ENCODE measurements around the gene CDC14C.
"Not testable (repeated sequence)": the region's sequence is repeated elsewhere in the genome, so short reads cannot be mapped to it uniquely, and the experiment has no call there.

Gene CDC14C

DNA sequence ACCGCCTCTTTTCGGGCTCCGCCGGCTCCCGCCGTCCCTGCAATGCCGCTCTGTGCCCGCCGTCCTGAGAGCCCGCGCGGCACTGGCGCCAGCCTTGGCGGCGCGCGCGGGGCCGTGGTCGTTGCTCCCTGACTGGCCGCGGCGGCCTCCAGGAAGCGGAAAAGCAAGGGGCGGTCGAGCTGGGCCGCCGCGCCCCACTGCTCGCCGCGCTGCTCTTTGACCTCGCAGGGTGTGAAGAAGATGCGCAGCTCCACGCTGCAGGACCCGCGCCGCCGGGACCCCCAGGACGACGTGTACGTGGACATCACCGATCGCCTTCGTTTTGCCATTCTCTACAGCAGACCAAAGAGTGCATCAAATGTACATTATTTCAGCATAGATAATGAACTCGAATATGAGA, at the start of gene CDC14C:
Gene CDC14C (plus strand): TSS at position 115 of the 400 bp plus-strand sequence. CDS start 126 bp downstream, at position 241.
- DNase-seq (ENCODE audit: low read depth in 1 of 2, low spot score in 1 of 2) = no peak

DNA sequence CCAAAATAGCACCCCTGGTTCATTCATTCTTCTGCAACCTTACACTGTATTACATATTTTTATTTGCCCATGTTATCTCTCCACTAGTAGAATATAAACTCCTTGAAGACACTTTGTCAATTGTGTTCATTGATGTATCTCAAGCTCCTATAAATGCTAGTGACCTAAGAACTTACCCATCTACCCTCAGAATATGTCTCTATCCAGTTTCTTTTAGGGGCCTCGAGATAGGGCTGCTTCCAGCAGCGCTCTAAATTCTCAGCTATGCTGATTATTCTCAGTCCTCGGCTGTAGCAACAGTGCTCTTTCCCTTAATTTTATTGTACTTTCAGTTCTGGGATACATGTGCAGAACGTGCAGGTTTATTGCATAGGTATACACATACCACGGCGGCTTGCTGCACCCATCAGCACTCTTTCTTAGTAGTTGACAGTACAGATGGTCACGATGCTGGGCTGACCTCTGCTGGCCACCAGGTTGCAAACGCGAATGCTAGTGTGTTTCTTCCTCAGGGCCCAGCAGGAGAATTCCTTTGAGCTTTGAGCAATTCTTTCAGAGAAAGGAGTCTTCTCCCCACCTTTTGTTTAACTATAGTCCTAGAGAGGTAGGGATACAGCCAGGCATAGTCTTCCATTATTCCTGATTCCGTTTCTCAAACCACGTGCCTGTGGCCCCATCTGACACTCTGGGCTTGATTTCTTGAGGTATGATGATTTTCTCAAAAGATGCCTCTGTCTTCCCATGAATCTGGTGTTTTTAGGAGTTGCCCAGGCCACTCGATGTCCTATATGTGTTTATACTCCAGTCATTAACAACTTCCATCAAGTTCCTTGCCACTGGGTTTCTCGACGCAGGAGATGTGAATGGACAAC, 49.1 kb upstream of the CDC14C start:
- DNase-seq (ENCODE audit: low read depth in 1 of 2, low spot score in 1 of 2) = no peak

DNA sequence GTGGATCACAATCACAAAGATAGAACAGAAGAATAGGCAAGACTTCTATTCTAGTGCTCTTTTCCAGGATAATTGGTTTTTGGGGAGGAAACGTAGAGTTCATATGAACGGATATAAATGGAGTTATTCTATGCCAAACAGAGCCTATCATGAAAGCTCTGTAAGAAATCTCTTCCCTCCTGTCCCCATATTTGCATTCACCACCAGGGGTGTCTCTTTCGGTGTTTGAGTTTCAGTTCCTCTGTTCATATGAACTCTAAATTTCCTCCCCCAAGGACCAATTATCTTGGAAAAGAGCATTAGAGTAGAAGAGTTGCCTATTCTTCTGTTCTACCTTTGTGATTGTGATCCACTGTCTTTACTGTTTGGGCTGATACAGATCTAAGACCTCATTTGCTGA, 48.3 kb upstream of the CDC14C start:
- no peak for DNase-seq (ENCODE audit: low read depth in 1 of 2, low spot score in 1 of 2)

DNA sequence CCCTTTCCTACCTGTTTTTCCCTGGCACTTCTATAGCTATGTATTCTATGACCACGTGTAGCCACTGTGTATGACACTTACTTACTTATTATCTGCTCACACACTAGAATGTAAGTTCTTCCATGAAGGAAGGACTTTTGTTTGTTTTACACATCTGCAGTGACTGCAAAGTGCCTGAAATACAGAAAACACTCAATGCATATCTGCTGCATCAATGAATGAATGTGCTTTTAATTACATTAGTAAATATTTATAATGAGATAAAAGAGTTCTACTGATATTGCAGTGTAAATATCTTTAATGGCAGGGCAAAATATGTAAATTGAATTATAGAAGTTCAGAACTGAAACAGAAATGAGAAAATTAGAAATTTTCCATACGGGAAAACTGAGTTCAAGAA, 43.5 kb upstream of the CDC14C start:
- DNase-seq (ENCODE audit: low read depth in 1 of 2, low spot score in 1 of 2) = no peak

DNA sequence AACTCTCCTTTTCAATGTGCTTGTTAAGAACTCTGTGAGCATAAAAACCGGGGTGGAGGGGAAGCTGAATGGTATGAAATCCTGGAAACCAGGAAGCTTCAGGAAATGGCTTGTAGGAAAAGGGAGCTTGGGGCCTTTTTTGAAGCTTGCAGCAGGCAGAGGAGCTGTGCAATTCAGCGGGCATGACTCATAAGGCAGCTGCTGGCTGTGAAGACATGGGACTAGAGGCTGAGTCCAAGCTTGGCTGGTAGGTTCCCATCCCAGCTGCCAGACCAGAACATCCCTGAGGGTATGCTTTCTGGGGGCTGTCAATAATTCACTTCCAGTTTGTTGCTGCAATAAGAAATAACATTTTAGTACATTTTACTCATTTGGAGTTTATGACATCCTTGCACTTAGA, 36.8 kb upstream of the CDC14C start:
- no peak for DNase-seq (ENCODE audit: low read depth in 1 of 2, low spot score in 1 of 2)

DNA sequence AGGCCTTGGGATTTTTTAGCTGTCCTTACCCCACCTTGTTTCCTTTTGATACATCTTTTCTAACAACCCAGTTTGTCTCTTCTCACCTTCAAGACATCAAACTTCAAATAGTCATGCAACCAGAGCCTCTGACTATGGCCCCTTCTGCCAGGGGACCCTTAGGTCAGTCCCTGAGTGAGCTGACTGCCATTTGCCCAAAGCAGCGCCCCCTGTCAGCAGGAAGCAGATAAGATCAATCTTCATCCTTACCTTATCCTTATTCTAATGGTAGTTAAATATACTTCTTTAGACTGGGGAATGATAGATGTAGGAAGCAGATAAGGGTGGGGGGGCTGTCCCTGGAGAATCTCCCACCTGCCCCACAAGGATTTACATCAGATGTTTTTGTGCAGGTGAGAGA, 29.8 kb upstream of the CDC14C start:
- DNase-seq (ENCODE audit: low read depth in 1 of 2, low spot score in 1 of 2) = no peak

DNA sequence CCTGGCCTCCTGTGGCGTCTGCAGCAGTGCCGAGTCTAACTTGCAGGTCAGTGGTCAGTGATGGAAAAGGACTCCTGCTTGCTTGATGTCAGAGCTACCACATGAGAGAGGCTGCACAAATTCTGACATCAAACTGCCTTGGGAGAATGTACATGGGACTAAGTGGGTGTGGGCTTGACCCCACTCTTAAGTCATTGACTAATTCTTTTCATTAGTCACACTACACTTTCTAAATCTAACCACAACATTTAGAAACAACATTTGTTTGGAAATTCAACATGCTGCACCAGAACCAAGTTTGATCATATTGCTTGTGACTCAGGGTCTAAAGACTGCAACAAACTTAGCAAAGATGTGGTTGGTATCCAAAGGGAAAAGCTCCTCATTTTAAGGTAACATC, 24.4 kb upstream of the CDC14C start:
- DNase-seq (ENCODE audit: low read depth in 1 of 2, low spot score in 1 of 2) = no peak

DNA sequence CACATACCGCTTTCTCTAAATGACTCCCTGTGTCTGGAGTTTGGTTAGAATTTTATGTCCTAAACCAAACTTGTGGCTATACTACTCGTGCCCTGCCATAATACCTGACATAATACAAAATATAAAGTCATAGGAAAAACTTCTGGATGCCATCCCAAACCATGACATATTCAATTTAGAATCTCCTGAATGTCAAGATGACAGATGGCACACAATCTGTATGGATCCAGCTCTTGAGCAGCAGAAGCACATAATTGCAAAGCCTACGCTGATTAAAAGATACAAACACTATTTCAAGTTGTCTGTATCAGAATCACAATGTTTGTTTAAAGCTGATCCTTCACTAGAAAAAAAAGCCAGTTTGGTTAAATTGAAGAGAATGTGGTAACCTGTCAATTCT, 22.4 kb upstream of the CDC14C start:
- DNase-seq (ENCODE audit: low read depth in 1 of 2, low spot score in 1 of 2) = no peak

DNA sequence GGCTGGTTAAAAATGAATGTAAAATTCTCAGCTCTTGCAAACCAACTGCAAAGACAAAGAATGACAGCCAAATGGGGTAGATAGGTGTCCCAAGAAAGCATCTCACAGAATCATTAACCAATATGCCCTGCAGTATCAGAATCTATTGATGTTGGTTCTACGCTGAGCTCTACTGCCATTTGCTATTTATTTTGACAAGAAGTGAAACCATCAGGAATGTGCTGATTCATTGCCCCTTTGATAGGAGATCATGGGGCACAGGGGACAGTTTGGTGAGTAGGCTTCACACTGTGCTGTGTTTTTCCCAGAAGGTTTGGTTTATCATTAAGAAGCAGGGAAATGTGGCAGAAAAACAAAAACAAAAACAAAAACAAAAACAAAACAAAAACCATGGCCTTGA, 19.4 kb upstream of the CDC14C start:
- DNase-seq (ENCODE audit: low read depth in 1 of 2, low spot score in 1 of 2) = no peak

DNA sequence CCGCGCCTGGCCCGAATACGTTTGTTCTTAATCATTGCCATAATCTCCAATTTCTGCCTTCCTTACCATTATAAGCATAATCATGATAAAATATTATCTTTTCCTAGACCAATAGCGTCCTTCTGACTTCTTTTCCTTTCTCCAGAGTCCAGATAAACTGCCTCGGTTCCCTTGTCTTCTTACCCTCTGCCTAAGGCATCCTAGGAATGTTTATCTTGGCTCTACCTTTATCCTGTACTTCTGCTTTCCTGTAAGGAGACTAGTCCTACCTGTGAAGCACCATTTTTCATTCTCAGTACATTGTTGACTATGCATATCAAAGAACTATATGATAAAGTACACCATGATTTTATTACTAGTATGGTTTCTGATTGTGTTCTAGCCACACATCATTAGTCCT, 18.7 kb upstream of the CDC14C start:
- not testable (repeated sequence) for DNase-seq (ENCODE audit: low read depth in 1 of 2, low spot score in 1 of 2)

DNA sequence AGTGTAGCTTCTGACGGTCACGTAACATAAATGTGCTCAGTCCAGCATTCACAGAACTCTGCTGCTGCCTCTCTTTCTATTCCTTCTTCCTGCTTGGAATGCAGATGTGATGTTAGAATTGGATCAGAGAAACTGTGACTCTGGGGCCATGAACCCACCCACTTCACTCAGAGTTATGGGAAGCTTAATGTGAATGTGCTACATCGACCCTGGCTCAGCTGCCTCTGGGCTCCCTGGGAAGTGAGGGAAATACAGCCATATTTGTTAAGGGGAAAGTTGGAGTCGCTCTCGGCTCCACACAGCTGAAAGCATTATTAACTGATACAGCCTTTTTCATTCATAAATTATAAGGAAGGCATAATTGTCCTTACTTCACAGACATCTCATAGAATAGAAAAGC, 14.5 kb upstream of the CDC14C start:
- DNase-seq (ENCODE audit: low read depth in 1 of 2, low spot score in 1 of 2) = not testable (repeated sequence)

DNA sequence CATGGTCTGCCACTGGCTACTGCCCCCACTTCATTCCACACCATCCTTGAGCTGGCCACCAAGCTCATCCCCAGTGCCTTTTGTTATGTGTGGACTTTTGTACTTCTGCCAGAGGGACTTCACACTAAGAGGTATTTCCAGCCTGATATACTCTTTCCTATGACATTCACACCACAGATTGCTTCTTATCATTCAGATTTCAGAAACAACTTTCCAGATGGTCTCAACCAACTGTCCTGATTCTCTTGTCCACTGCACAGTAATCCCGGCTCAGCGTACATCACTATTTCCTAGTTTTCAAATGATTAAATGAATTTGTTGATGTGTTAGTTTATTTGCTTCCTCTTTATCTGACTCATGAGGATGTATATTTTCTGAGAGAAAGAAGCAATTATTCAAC, 7.1 kb downstream of the CDC14C start:
- DNase-seq (ENCODE audit: low read depth in 1 of 2, low spot score in 1 of 2) = no peak

DNA sequence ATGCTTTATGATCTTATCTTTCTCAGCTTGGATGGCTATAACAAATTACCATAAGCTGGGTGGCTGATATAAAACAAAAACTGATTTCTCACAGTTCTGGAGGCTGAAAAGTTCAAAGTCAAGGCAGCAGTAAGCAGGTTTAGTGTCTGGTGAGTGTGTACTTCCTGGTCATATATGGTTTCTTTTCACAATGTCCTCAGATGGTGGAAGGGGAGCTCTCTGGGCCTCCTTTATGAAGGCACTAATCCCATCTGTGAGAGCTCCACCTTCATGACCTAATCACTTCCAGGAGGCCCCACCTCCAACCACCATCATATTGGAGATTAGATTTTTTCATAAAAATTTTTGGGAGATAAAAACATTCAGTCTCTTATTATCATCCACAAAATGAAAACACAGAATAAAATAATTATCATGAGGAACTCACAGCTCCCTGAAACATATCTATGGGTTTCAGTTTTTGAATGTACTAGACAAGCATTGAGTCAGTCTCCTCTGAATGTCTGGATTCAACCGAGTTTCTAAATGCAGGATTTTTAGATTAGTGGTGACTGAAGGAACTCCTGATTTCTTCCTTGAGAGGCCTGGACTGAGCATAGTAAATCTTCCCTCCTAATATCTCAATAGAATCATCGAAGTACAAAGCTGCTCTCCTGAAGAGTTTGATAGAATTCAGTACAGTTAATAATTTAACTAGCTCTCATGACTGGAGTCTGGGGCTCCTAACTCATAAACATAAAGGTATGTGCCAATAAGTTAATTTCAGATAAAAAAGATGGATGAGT, 8.0 kb downstream of the CDC14C start:
- DNase-seq (ENCODE audit: low read depth in 1 of 2, low spot score in 1 of 2) = no peak

DNA sequence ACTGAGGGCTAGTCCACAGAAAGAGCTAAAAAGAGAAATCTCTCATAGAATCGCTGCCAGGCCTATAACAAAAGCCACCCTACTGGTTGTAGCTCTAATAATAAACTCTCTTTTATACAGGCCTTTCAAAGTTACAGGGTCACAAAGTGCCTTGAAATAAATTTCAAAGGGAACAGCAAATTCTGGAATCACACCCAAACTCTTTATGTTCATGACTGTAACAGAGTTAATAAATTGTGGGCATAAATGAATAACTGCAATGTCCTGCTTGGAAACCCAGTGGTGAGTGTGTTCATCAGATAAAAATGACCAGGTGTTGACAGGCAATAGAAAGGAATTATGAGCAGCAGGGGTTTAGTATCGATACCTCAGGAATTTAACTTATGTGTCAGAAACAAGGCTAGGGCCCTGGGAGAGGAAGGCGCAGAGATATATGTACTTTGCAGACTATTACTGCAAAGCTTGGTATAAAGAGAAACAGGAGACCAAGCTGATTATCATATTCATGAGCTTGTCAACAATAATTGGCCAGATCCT, 9.3 kb downstream of the CDC14C start:
- DNase-seq (ENCODE audit: low read depth in 1 of 2, low spot score in 1 of 2) = no peak

DNA sequence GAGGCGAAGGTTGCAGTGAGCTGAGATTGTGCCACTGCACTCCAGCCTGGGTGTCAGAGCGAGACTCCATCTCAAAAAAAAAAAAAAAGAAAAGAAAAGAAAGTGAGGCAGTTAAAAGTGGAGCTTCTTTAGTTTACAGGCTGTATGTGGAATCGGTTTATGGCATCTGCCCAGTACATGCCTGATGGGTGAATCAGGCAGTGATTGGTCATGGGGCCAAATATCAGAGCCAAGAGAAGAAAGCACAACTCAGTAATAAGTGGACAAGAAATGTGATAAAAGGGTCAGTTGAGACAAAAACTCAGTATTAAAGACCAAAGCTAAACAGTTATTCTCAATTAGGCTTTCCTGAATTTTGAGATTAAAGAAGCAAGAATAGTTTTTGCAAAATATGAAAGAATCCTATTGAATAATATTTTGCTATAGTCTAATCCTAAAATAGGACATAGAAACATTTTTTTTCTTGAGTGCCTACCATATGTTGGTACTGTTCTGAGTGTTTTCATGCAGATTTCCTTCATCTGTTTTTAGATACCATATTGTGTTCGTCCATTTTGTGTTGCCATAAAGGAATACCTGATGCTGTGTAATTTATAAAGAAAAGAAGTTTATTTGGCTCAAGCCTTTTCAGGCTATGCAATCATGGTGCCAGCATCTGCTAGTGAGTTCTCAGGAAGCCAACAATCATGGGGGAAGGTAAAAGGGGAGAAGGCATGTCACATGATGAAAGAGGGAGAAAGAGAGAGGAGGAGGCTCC, 14.4 kb downstream of the CDC14C start:
- no peak for DNase-seq (ENCODE audit: low read depth in 1 of 2, low spot score in 1 of 2)

DNA sequence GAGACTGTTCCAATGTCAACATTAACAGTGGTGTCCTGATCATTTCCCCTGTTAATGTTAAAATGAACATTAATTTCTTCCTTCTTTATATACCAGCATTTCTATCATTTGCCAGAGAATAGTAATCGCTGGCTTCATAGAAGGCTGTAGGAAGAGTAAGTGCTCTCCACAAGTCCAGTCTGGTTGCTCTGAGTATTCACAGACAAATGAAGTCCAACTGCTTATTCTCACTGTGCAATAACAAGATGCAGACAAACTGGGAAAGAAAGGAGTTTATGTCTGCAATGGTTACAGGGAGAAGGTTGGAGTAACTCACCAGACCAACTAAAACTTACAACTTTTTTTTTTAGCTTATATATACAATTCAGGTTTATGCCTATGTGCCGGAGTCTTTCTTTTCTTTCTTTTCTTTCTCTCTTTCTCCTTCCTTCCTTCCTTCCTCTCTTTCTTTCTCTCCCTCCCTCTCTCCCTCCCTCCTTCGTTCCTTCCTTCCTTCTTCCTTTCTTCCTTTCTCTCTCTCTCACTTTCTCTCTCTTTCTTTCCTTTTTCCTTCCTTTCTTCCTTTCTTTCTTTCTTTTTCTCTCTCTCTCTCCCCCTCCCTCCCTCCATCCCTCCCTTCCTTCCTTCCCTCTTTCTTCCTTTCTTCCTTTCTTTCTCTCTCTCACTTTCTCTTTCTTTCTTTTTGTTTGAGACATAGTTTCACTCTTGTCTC, 19.1 kb downstream of the CDC14C start:
- DNase-seq (ENCODE audit: low read depth in 1 of 2, low spot score in 1 of 2) = no peak

DNA sequence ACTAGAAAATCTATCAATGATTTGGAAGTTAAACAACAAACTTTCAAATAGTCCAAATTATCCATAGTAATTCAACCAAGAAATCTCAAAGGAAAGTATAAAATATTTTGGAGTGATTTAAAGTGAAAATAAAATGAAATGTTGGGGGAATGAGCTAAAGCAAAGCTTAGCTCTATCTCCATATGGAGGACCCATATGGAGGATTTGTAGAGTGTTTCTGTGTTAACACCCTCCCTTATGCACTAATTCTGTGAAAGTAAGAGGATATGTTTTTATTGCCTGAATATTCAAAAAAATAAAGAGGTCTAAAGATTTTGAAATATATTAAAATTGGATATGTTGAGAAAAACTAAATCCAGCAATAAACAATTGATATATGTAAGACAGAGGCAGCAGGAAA, 31.6 kb downstream of the CDC14C start:
- DNase-seq (ENCODE audit: low read depth in 1 of 2, low spot score in 1 of 2) = no peak

DNA sequence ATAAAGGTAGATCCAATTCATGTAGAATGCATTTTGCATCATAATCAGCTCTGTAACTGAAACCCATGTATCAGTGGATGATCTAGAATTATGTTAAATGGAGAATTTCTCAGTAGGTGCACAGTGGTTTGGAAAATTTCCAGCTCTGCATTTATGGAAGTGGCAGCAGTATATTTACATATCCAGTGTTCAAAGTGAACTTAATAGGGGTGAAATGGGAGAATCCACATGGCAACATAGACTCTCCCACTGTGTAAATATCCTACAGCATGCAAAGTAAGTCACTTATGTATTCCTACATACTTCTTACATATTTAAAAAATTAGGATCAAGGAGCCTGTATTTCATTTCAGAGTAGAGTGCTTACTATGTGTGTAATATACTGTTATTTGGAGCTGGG, 35.3 kb downstream of the CDC14C start:
- no peak for DNase-seq (ENCODE audit: low read depth in 1 of 2, low spot score in 1 of 2)

DNA sequence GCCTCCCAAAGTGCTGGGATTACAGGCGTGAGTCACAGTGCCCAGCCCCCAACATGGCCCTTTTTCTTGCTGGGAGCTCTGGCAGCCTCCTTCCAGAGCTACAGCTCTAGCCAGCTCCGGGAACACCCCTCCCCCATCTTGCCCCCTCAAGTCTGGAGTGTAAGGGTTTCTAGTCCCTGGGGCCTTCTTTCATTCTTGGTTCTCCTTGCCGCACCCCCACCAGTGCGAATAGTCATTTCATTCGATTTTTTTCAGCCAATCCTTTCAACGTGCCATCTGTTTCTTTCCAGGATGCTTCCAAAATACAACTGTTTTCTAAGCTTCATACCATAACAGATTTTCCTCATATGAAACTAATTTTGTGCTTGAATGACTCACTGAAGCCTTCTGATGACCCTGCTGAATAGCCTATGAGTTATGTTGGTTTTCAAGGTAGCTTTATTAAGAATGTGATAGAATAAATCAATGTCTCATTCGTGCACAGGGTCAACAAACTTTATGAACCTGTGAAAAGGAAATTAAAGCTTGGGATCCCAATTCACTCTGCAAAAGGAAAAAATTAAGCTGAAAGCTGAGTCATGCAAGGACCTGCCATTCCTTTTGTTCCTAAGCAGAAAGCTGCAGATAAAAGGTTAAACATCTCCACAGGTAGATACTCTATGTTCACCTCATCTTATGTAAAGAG, 38.6 kb downstream of the CDC14C start:
- no peak for DNase-seq (ENCODE audit: low read depth in 1 of 2, low spot score in 1 of 2)

DNA sequence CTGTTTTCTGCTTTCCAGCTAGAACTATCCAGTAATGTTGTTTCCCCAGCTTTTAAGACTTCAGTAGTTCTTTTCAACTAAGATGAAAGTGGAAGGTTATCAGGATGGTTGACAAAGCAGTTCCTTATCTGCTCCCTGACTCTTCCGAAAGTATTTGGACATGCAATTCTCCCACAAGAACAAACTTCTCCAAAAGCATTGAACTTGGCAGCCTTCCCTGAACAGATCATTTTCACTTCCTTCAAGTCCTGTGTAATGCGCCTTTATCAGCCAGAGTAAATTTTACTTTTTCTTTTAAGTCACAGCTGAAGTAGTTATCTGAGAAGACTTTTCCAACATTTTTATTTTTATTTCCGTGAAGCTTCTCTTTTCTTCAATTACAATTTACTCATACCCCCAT, 39.7 kb downstream of the CDC14C start:
- no peak for DNase-seq (ENCODE audit: low read depth in 1 of 2, low spot score in 1 of 2)
